ENCODE data around the gene MIPEP. TPM values are rescaled to one million over a fixed set of nuclear protein-coding genes. Genes with fewer than 3 reads are reported as not detected.

MIPEP gene
- total and polyA plus RNA-seq, 11 donors = 21.5 to 88.1 (median 42.1) TPM

DNA sequence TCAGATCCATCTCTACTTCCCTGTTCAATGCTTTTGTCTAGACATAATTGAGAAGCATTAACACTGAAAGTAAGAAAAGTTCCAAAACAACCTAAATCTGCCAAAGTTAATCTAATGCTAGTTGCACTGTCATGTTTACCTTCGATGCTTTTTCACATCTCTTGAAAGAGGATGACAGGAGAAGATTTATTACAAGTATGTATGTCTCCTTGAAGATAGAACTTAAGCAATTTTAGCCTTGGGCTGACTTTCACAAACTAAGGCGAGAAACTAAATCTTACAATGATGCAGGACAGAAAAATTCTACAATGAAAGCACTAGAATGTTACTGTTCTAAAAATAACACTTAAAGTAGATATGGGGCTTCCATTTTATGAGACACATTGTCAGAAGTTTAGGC lies 64.0 kb downstream of the MIPEP start:
- WGBS, 4 donors = 94 to 99% (median 95%) methylated on average over 2 of the region's 2 CpGs
- H3K4me1 ChIP-seq = no peaks in the 10 kb centered on the region
- H3K36me3 ChIP-seq = peaks cover 0 to 7% (median 0%) of the 10 kb centered on the region in 9 donors
- no peak for ATAC-seq
- no peak overlapping the region for H3K4me3 ChIP-seq
- TF ChIP-seq, protein P1, sequence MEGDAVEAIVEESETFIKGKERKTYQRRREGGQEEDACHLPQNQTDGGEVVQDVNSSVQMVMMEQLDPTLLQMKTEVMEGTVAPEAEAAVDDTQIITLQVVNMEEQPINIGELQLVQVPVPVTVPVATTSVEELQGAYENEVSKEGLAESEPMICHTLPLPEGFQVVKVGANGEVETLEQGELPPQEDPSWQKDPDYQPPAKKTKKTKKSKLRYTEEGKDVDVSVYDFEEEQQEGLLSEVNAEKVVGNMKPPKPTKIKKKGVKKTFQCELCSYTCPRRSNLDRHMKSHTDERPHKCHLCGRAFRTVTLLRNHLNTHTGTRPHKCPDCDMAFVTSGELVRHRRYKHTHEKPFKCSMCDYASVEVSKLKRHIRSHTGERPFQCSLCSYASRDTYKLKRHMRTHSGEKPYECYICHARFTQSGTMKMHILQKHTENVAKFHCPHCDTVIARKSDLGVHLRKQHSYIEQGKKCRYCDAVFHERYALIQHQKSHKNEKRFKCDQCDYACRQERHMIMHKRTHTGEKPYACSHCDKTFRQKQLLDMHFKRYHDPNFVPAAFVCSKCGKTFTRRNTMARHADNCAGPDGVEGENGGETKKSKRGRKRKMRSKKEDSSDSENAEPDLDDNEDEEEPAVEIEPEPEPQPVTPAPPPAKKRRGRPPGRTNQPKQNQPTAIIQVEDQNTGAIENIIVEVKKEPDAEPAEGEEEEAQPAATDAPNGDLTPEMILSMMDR (IDR thresholded peaks at IDR 0.05) = no peak
- TF ChIP-seq POLR2A (IDR thresholded peaks at IDR 0.05) = no peak
- intact Hi-C loops (cut with DNase I) = no loop called here
- H3K27me3 ChIP-seq = no peaks in the 10 kb centered on the region
- DNase-seq = no peak
- H3K27ac ChIP-seq = no peak overlapping the region
- no peaks in the 10 kb centered on the region for H3K9me3 ChIP-seq

DNA sequence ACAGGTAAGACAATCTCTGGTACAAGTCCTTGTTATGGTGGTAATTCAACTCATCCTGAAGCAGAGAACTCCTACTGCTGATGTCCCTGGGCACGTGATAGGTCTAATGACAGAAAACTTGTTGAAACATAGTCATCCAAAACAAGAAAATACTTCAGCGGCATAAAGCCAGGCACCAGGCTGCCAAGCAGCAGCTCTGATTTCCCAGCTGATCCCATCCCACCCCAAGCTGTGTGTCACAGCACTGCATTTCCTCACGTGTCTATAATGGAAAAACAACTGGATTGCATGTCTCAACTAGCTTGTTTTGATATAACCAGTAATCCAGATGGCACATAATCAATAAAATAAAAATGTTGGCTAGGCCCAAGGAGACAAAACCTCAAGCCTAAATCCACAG lies 64.8 kb downstream of the MIPEP start:
- H3K27ac ChIP-seq = no peak overlapping the region
- TF ChIP-seq POLR2A (IDR thresholded peaks at IDR 0.05) = no peak
- TF ChIP-seq, protein P1 (IDR thresholded peaks at IDR 0.05) = no peak
- H3K4me1 ChIP-seq = no peaks in the 10 kb centered on the region
- WGBS, 4 donors = 79 to 95% (median 90%) methylated on average over 3 of the region's 3 CpGs
- no peaks in the 10 kb centered on the region for H3K27me3 ChIP-seq
- intact Hi-C loops (cut with DNase I) = no loop called here
- no peaks in the 10 kb centered on the region for H3K9me3 ChIP-seq
- DNase-seq = no peak
- H3K4me3 ChIP-seq = no peak overlapping the region
- peaks cover 0 to 7% (median 0%) of the 10 kb centered on the region in 9 donors for H3K36me3 ChIP-seq
- no peak for ATAC-seq

DNA sequence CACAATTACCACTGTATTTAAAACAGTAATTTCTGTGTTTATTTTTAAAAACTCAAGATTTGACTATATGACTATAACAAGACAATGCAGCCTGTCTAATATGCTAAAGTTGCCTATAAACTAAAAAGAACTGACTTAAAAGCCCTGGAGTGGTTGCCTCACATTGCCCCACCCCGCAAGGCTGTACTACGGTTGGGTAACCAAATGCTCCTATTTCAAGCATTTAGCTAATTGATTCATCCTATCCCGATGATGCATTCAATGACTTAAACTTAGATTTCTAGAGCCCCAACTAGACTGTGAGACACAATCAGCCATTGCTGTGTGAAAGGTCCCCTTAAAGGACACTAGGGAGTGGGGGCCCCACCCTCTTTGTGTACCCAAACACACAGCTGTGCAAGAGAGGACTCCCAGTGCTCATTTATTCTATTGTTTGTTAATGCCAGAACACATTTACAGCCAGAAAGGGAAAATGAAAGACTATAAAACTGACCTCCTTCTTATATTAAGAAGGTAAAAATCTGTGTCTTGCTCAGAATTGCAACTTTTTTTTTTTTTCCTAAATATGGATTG lies 66.9 kb downstream of the MIPEP start:
- peaks cover 0 to 8% (median 0%) of the 10 kb centered on the region in 9 donors for H3K36me3 ChIP-seq
- intact Hi-C loops (cut with DNase I) = no loop called here
- DNase-seq (no peak), ATAC-seq (no peak)
- no peak overlapping the region for H3K27ac ChIP-seq
- H3K4me3 ChIP-seq = no peak overlapping the region
- 93 to 98% (median 96%) methylated on average over 3 of the region's 3 CpGs for WGBS, 4 donors
- no peak for TF ChIP-seq POLR2A (IDR thresholded peaks at IDR 0.05)
- TF ChIP-seq, protein P1 (IDR thresholded peaks at IDR 0.05) = no peak
- H3K4me1 ChIP-seq = peaks cover 0 to 4% (median 0%) of the 10 kb centered on the region in 12 donors
- H3K9me3 ChIP-seq = no peaks in the 10 kb centered on the region
- H3K27me3 ChIP-seq = no peaks in the 10 kb centered on the region

DNA sequence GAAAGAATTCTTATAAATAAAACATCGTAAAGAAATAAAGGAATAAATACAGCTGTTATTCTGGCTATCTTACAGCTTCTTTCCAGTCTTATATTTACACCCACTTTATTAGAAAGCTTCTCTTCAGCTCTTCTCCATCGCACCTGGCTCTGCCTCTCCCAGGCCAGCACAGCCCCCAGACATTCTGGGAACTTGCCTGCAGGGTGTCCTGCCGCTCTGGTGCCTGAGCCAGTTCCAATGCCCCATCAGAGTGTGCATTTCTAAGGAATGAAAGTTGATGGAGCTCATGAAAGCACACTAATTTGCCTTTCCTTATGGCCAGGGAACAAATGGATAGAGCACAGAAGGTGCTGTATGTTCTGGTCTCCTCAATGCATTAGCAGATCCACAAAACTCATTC lies 68.7 kb downstream of the MIPEP start:
- H3K4me3 ChIP-seq = no peak overlapping the region
- no peak overlapping the region for H3K27ac ChIP-seq
- ATAC-seq = no peak
- H3K27me3 ChIP-seq = no peaks in the 10 kb centered on the region
- peaks cover 0 to 8% (median 0%) of the 10 kb centered on the region in 9 donors for H3K36me3 ChIP-seq
- peaks cover 0 to 4% (median 0%) of the 10 kb centered on the region in 12 donors for H3K4me1 ChIP-seq
- 81 to 96% (median 95%) methylated on average over 3 of the region's 3 CpGs for WGBS, 4 donors
- no peak for DNase-seq
- TF ChIP-seq, protein P1 (IDR thresholded peaks at IDR 0.05) = no peak
- TF ChIP-seq POLR2A (IDR thresholded peaks at IDR 0.05) = no peak
- intact Hi-C loops (cut with DNase I) = no loop called here
- H3K9me3 ChIP-seq = no peaks in the 10 kb centered on the region
